GM18858 (cell line): ENCODE measurements around the gene RPL7A.
"Not testable (repeated sequence)": the region's sequence is repeated elsewhere in the genome, so short reads cannot be mapped to it uniquely, and the experiment has no call there.

Experiments used
- ATAC-seq: cut with Tn5 transposase; IDR thresholded peaks from one replicate; pipeline ENCODE4 v1.9.1; 2021; ENCODE audit not compliant: unreplicated experiment

The RPL7A gene

DNA sequence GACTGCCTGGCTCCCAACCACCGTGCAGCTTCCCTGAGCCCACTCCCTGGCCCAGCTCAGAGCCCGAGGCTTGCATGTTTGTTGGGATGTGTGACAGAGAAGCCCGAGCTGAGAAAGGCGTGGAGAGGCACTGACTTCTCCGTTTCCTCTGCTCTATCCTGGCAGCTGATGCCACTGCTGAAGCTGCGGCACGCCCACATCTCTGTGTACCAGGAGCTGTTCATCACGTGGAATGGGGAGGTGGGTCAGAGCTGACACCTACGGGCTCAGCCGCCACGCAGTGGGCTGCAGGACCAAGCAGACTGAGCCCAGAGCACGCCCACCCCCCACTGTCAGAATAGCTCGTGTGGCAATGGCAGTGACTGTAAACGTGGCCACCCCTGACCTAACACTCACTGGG, 37.4 kb downstream of the RPL7A start:
- ATAC-seq = no peak

DNA sequence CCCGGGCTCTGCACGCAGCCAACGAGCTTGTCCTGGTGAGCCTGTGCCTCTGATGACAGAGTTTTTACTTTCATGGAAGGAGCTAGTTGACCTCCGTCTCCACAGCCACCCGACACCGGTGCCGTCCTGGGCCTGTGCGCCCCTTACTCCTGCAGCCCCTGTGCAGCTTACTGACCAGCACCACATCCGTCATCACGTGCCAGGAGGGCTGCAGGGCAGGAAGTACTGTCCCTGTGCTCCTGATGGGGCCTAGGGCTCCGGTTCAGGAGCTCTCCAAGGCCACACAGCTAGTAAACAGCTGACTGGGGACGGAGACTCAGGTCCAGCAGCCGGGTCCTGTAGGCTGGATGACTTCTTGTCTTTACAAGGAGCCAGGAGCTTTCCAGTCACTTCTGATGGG, 38.3 kb downstream of the RPL7A start:
- no peak for ATAC-seq

DNA sequence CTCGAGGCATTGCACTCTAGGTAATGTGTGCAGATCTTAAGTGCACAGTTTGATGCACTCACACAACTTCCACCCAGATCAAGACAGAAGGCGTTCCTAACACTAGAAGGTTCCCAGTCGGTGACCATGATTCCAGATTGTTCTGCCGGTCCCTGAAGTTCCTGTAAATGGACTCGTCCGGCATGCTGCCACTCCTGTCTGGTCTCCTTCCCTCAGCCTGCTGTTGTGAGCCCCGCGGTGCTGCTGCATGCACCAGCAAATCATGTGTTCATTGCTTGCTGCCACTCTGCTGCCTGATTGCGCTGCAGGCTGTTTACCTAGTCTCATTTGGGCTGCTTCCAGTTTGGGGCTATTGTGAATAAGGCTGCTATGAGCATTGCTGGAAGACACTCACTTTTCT, 39.7 kb downstream of the RPL7A start:
- no peak for ATAC-seq

DNA sequence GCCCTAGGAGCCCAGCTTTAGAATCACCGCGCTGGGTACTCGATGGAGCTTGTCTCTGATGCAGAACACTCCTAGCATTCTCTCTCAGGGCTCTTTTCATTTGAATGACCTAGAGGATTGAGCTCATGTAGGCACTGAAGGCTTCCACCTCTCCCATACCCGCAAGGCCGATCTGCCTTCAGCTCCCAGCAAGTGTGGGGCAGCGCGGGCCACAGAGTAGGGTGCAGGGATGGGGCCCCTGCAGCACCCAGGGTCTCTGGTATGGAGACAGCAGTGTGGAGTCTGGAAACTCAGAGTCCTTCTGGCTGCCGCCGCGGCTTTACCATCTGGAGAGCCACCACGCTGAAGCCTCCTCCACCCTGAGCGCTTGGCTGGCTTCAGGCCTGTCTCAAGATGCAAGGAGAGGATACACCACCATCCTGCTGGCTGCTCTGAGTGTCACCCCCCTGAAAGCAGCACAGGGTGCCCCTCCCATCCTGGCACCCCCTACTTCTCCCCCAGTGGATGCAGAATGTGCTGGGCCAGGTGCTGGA, 41.1 kb downstream of the RPL7A start:
- ATAC-seq = no peak

DNA sequence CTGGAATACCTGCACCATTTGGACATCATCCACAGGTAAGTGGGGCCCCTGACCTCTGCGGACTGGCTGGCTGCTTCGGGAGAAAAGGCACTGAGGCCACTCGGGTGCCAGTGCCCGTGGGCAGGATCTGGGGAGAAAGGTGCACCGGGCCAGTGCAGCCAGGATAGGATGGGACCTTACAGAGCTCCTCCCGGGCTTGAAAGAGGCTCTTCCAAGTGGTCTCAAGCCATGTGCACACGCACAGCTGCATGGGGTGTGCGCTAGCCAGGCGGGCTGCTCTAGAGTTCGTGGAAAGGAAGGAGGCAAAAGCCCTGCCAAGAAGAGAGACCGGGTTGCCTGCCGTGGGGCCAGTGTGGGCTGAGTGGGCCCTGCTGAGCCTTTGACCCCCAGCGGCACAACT, 41.5 kb downstream of the RPL7A start:
- no peak for ATAC-seq

DNA sequence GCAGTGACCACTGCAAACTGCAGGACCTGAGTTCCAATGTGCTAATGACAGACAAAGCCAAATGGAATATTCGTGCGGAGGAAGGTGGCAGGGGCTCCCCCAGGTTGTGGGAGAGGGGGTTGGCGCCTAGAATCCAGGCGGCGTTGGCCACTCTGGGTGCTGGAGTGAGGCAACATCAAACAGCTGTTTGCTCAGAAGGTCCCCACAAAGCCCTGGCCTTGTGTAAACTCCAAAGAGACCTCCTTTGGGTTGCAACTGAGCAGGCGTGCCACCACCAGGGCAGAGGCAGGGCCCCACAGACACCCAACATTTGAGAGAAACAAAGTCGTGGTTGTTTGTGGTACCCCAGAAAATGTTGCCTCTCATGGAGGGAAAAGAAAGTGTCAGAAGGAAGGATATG, 42.7 kb downstream of the RPL7A start:
- no peak for ATAC-seq

DNA sequence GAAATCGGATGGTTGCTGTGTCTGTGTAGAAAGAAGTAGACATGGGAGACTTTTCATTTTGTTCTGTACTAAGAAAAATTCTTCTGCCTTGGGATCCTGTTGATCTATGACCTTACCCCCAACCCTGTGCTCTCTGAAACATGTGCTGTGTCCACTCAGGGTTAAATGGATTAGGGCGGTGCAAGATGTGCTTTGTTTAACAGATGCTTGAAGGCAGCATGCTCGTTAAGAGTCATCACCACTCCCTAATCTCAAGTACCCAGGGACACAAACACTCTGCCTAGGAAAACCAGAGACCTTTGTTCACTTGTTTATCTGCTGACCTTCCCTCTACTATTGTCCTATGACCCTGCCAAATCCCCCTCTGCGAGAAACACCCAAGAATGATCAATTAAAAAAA, 43.4 kb downstream of the RPL7A start:
- not testable (repeated sequence) for ATAC-seq

DNA sequence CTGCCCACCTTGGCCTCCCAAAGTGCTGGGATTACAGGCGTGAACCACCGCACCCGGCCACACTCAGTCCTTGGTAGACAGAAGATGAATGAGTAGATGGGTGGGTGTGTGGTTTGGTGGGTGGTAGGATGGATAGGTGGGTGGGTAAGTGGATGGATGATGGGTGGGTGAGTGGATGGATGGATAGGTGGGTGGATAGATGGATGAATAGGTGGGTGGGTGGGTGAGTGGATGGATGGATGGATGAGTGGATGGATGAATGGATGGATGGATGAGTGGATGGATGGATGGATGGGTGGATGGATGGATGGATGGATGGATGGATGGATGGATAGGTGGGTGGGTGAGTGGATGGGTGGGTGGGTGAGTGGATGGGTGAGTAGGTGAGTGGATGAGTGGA, 44.3 kb downstream of the RPL7A start:
- not testable (repeated sequence) for ATAC-seq

DNA sequence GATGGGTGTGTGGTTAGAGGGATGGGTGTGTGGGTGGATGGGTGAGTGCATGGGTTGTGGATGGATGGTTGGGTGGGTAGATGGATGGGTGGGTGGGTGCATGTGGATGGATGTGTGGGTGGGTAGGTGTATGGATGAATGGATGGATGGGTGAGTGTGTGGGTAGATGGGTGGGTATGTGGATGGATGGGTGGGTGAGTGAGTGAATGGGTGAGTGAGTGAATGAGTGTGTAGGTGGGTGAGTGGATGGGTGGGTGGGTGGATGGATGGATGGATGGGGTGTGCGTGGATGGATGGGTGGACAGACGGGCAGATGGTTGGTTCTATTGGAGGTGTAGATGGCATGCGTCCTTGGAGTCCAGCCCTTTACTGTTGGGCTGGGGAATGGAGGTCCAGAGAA, 45.4 kb downstream of the RPL7A start:
- no peak for ATAC-seq

DNA sequence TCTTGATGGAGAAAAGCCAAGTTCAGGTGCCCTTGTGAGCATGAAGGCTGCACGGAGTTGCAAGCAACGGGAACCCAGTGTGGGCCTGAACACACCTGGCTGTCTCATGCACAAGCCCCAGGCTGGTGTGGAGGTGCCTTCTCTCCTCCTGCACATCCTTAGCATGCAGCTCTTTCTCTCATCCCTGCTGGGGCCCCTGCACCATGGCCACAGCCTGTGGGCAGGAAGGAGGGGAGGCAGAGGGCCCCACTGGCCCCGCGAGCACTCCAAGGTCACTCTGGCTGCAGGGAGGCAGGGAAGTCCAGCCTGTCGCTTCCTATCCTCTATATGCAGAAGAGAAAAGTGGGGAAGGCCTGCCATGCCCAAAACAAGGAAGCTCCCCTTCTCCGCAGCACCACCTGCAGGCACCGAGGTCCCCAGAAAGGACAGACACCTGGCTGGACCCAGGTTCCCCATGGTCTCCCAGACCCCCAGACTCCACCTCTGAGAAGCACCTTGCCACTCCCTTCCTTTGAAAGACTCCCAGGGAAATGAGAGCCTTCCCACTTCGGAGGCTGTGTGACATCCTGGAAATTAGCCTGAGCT, 46.8 kb downstream of the RPL7A start:
- no peak for ATAC-seq

DNA sequence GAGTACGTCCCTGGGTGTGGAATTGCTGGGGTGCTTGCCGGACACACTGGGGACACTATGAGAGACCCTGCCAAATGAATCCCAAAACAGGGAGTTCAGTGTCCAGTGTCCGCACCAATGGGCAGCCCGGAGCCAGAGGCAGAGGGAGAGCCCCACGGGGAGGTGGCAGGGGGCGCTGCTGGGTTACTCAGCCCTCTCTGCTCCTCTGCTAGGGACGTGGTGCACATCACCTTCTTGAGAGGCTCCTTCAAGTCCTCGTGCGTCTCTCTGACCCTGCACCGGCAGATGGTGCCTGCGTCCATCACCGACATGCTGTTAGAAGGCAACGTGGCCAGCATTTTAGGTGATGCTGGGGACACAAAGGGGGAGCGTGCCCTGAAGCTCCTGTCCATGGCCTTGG, 48.9 kb downstream of the RPL7A start:
- no peak for ATAC-seq

DNA sequence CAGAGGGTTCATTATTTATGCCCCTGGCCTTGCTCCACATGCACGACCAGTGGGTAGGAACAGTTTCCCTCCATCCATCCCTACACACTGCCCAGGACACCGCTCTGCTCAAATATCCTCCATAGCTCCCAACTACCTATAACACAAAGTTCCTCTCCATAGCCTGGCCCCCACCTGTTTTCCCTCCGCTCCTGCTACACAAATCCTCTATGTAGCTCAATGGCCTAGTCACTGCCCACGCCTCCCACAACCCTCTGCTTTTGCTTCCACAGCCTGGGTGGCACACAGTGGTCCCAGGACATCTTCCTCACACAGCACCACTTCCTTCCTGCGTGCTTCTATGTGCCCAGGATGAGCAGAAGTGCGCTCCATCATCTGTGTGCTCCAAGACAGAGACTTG, 49.4 kb downstream of the RPL7A start:
- no peak for ATAC-seq

DNA sequence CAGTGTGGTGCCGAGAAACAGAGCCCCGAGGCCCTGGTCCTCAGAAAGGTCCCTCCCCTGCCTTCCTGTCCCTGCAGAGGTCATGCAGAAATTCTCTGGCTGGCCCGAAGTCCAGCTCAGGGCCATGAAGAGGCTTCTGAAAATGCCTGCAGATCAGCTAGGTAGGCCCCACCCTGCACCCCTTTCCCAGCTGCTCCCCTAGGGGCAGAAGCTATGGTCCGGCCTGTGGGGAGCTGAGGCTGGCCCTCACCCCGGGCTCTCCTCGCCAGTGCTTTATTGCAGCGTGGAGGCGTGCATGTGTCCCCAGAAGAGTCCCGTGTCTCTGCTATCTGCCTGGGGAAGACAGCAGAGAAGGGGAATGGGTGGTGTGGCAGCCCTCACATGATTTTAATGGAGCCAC, 49.9 kb downstream of the RPL7A start:
- no peak for ATAC-seq

DNA sequence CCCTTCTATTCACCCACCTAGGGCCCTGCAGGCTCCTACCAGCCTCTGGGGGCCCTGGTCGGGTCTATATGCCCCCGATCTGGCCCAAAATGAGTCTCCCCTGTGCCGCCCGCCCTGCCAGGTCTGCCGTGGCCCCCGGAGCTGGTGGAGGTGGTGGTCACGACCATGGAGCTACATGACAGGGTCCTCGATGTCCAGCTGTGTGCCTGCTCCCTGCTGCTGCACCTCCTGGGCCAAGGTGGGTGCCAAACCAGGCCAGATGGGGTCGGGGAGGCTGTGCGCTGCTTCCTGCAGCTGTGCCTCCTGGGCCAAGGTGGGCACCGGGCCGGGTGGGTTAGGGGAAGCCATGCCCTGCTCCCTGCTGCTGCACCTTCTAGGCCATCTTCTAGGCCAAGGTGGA, 52.3 kb downstream of the RPL7A start:
- ATAC-seq = no peak
